GM23248 (cell line): ENCODE data around the gene KCNJ18.

Source experiments
- EZH2 ChIP-seq: fragments of 200-600 bp; sonication (generic); IDR thresholded peaks from 2 replicates; pipeline ENCODE4 v1.6.1; 2018; ENCODE audit warnings: antibody characterized with exemption, mild to moderate bottlenecking; ENCODE audit not compliant: insufficient read depth, poor library complexity, severe bottlenecking
- EZH2phosphoT487 ChIP-seq: fragments of 200-600 bp; sonication (generic); IDR thresholded peaks from 2 replicates; pipeline ENCODE4 v1.6.1; 2018; ENCODE audit warnings: antibody characterized with exemption, moderate library complexity, mild to moderate bottlenecking, low read depth; ENCODE audit not compliant: insufficient read depth

- TF ChIP-seq EZH2 (no peak), EZH2phosphoT487 (no peak)
These were observed 12.8 kb downstream of the KCNJ18 start for GRCh38 chr17:21705021-21705601.
